Natural killer cell (primary cell): Measurements from ENCODE around the gene COA5. TPM values are rescaled to one million over a fixed set of nuclear protein-coding genes. Genes with fewer than 3 reads are reported as not detected.

ENCODE experiments used
- ATAC-seq, 3 donors: fragments of 150-1000 bp in 2 of 3; fragments of 200-7000 bp in 1 of 3; cut with Tn5 transposase; 1 replicate in 1 of 3; 2 replicates in 2 of 3; pipeline ENCODE4 v1.10.0; 2021; ENCODE audit warnings: mild to moderate bottlenecking in 2 of 3, moderate library complexity in 2 of 3
- DNase-seq, 2 donors: peaks; one replicate each; pipeline versions ENCODE4 v3.0.0 to v3.0.0-alpha.2; 2013 to 2021; ENCODE audit warnings: mixed read lengths in 1 of 2
- H3K27ac ChIP-seq: one replicate; pipeline ENCODE4 v1.5.1; 2013; ENCODE audit warnings: mild to moderate bottlenecking, low read length
- H3K27me3 ChIP-seq: one replicate; pipeline ENCODE4 v1.6.1; 2013; ENCODE audit warnings: low read length; ENCODE audit not compliant: control insufficient read depth, insufficient read depth
- H3K36me3 ChIP-seq: one replicate; pipeline ENCODE4 v1.6.1; 2013; ENCODE audit warnings: low read length; ENCODE audit not compliant: control insufficient read depth, insufficient read depth
- H3K4me1 ChIP-seq: one replicate; pipeline ENCODE4 v1.6.1; 2013; ENCODE audit warnings: low read length; ENCODE audit not compliant: control insufficient read depth, insufficient read depth
- H3K4me3 ChIP-seq: one replicate; pipeline ENCODE4 v1.5.1; 2013; ENCODE audit warnings: low read length
- H3K9me3 ChIP-seq: one replicate; pipeline ENCODE4 v1.6.1; 2013; ENCODE audit warnings: low read length; ENCODE audit not compliant: control insufficient read depth, insufficient read depth
- H3K27ac Mint-ChIP-seq, 2 donors: one replicate each; pipeline ENCODE4 v1.8.0; 2022; ENCODE audit warnings: mild to moderate bottlenecking in 2 of 2, mixed read lengths in 2 of 2, moderate library complexity in 1 of 2
- H3K27me3 Mint-ChIP-seq, 2 donors: one replicate each; pipeline ENCODE4 v1.8.0; 2022; ENCODE audit warnings: low read depth in 2 of 2, mixed read lengths in 2 of 2
- H3K36me3 Mint-ChIP-seq: one replicate; pipeline ENCODE4 v1.8.0; 2022; ENCODE audit warnings: mixed read lengths
- H3K4me1 Mint-ChIP-seq, 2 donors: one replicate each; pipeline ENCODE4 v1.8.0; 2022; ENCODE audit warnings: mixed read lengths in 2 of 2
- H3K4me3 Mint-ChIP-seq: one replicate; pipeline ENCODE4 v1.8.0; 2022; ENCODE audit warnings: mild to moderate bottlenecking, moderate library complexity, mixed read lengths
- H3K9me3 Mint-ChIP-seq, 2 donors: one replicate each; pipeline ENCODE4 v1.8.0; 2022; ENCODE audit warnings: mixed read lengths in 2 of 2
- CTCF ChIP-seq: fragments of 200-600 bp; IDR thresholded peaks from one replicate; pipeline ENCODE4 v1.8.0; 2022; ENCODE audit warnings: antibody characterized with exemption
- WGBS: methylation state at CpG from one replicate; pipeline ENCODE4 v1.1.7; 2013; ENCODE audit warnings: missing lambda C conversion rate; ENCODE audit not compliant: insufficient coverage; 5-methylcytosine and 5-hydroxymethylcytosine counted together
- intact Hi-C: fragments of 100-400 bp; cut with micrococcal nuclease; formaldehyde crosslinking; loops from one replicate; pipeline ENCODE4 v1.14.2; 2022
- total RNA-seq, 4 donors: library from RNA; stranded (reverse); fragments of 120-200 nt in 1 of 4; gene quantifications; one replicate each; pipeline versions ENCODE4 v1.2.3 to v1.2.4, GENCODE V29; 2013 to 2022

COA5 gene
- total RNA-seq, 3 donors from 2014 or later (not counting 1 experiment from before 2014, with no cell fraction given): 27.4 to 39.6 (median 36.1) TPM

- 98% methylated on average over 22 of the region's 22 CpGs for WGBS
- Histone ChIP-seq H3K27me3 (no peaks in the 10 kb centered on the region), H3K9me3 (no peaks in the 10 kb centered on the region), H3K36me3 (peaks cover 92% of the 10 kb centered on the region), H3K4me1 (no peaks in the 10 kb centered on the region), H3K4me3 (no peak overlapping the region), H3K27ac (no peak overlapping the region)
- Mint-ChIP-seq H3K9me3 (no peaks in the 10 kb centered on the region), H3K36me3 (peaks cover 12% of the 10 kb centered on the region), H3K27me3 (no peaks in the 10 kb centered on the region), H3K4me1 (peaks cover 0 to 6% of the 10 kb centered on the region in 2 donors), H3K4me3 (no peak overlapping the region), H3K27ac (peak overlapping the region; percentile 38 to 71)
- no peak for TF ChIP-seq CTCF
- intact Hi-C loops: no loop called here
- DNase-seq (no peak), ATAC-seq (no peak)
Measured at GRCh38 chr2:98576666-98577312, 31.5 kb downstream of the COA5 start.

GRCh38 chr2:98573426-98573825, 34.9 kb downstream of the COA5 start:
- intact Hi-C loops: no loop called here
- H3K4me1 ChIP-seq: no peaks in the 10 kb centered on the region
- WGBS: 98% methylated on average over 13 of the region's 13 CpGs
- Mint-ChIP-seq H3K27ac (peak overlapping the region in 1 of 2 donors; percentile 23), H3K9me3 (no peaks in the 10 kb centered on the region), H3K36me3 (peaks cover 8% of the 10 kb centered on the region), H3K4me3 (no peak overlapping the region), H3K27me3 (no peaks in the 10 kb centered on the region), H3K4me1 (peaks cover 6 to 11% of the 10 kb centered on the region in 2 donors)
- H3K9me3 ChIP-seq: no peaks in the 10 kb centered on the region
- TF ChIP-seq CTCF: no peak
- peaks cover 96% of the 10 kb centered on the region for H3K36me3 ChIP-seq
- DNase-seq: no peak
- no peak overlapping the region for H3K27ac ChIP-seq
- no peak for ATAC-seq
- no peak overlapping the region for H3K4me3 ChIP-seq
- no peaks in the 10 kb centered on the region for H3K27me3 ChIP-seq

- DNase-seq: no peak
- no peaks in the 10 kb centered on the region for H3K9me3 ChIP-seq
- H3K4me3 Mint-ChIP-seq: no peak overlapping the region
- no peak overlapping the region for H3K27ac Mint-ChIP-seq
- peaks cover 6 to 11% of the 10 kb centered on the region in 2 donors for H3K4me1 Mint-ChIP-seq
- H3K4me3 ChIP-seq: no peak overlapping the region
- no peaks in the 10 kb centered on the region for H3K27me3 ChIP-seq
- H3K9me3 Mint-ChIP-seq: no peaks in the 10 kb centered on the region
- no peak overlapping the region for H3K27ac ChIP-seq
- H3K27me3 Mint-ChIP-seq: no peaks in the 10 kb centered on the region
- no peaks in the 10 kb centered on the region for H3K4me1 ChIP-seq
- peaks cover 96% of the 10 kb centered on the region for H3K36me3 ChIP-seq
- no peak for TF ChIP-seq CTCF
- ATAC-seq: no peak
- intact Hi-C loops: no loop called here
- WGBS: 96% methylated on average over 15 of the region's 15 CpGs
- H3K36me3 Mint-ChIP-seq: peaks cover 8% of the 10 kb centered on the region
Measured at GRCh38 chr2:98572676-98573075, 35.6 kb downstream of the COA5 start.

- H3K9me3 Mint-ChIP-seq: no peaks in the 10 kb centered on the region
- no peak for DNase-seq
- TF ChIP-seq CTCF: no peak
- H3K36me3 Mint-ChIP-seq: peaks cover 8% of the 10 kb centered on the region
- Histone ChIP-seq H3K36me3 (peaks cover 96% of the 10 kb centered on the region), H3K9me3 (no peaks in the 10 kb centered on the region), H3K4me3 (no peak overlapping the region), H3K27me3 (no peaks in the 10 kb centered on the region), H3K27ac (no peak overlapping the region), H3K4me1 (no peaks in the 10 kb centered on the region)
- 92% methylated on average over 2 of the region's 5 CpGs for WGBS
- intact Hi-C loops: no loop called here
- peaks cover 6 to 13% of the 10 kb centered on the region in 2 donors for H3K4me1 Mint-ChIP-seq
- no peak overlapping the region for H3K27ac Mint-ChIP-seq
- no peak for ATAC-seq
- H3K27me3 Mint-ChIP-seq: no peaks in the 10 kb centered on the region
- no peak overlapping the region for H3K4me3 Mint-ChIP-seq
Measured at GRCh38 chr2:98572211-98572610, 36.1 kb downstream of the COA5 start.
